Thyroid gland (tissue), 4 donors: Measurements from ENCODE around the gene PRRG1.
"Not testable (repeated sequence)": the region's sequence is repeated elsewhere in the genome, so short reads cannot be mapped to it uniquely, and the experiment has no call there.

Experiments used
- POLR2A ChIP-seq, 2 donors: fragments of 450-650 bp; IDR thresholded peaks; one replicate each; pipeline ENCODE4 v1.6.1; 2017; ENCODE audit warnings: antibody characterized with exemption in 2 of 2, mild to moderate bottlenecking in 2 of 2, moderate library complexity in 1 of 2
- TF ChIP-seq, protein P1 (sequence below), 6 experiments: fragments of 200-600 bp in 3 of 6; fragments of 450-650 bp in 3 of 6; sonication (generic) in 3 of 6; IDR thresholded peaks; one replicate each; pipeline ENCODE4 v1.5.1; 2016 to 2019; ENCODE audit warnings: antibody characterized with exemption in 6 of 6, mild to moderate bottlenecking in 2 of 6, inconsistent platforms in 1 of 6, moderate library complexity in 1 of 6

DNA sequence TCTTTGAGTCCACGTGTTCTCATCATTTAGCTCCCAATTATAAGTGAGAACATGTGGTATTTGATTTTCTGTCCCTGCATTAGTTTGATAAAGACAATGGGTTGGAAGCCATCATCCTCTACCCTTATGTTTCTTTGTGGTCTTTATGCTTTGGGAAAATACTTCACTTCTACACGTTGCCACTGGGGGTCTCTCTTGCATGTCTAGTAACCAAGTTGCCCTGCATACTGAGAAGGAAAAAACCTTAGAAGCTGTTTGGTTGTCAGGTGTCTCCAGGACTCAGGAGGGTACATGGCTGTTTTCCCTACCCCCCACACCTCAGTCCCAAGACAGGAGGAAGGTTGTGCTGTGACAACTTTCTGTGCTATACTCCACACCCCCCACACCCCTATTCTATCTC lies 146.6 kb downstream of the PRRG1 start:
- TF ChIP-seq, protein P1, sequence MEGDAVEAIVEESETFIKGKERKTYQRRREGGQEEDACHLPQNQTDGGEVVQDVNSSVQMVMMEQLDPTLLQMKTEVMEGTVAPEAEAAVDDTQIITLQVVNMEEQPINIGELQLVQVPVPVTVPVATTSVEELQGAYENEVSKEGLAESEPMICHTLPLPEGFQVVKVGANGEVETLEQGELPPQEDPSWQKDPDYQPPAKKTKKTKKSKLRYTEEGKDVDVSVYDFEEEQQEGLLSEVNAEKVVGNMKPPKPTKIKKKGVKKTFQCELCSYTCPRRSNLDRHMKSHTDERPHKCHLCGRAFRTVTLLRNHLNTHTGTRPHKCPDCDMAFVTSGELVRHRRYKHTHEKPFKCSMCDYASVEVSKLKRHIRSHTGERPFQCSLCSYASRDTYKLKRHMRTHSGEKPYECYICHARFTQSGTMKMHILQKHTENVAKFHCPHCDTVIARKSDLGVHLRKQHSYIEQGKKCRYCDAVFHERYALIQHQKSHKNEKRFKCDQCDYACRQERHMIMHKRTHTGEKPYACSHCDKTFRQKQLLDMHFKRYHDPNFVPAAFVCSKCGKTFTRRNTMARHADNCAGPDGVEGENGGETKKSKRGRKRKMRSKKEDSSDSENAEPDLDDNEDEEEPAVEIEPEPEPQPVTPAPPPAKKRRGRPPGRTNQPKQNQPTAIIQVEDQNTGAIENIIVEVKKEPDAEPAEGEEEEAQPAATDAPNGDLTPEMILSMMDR (IDR thresholded peaks at IDR 0.05), result peak in 2 of 6 experiments; percentile 19 to 23
- not testable (repeated sequence) for TF ChIP-seq POLR2A (IDR thresholded peaks at IDR 0.05)
